Activated B cell treated with CpG ODN at 0.5 μM for 24 hours (primary cell): Measurements from ENCODE around the gene MAP2K6. TPM values are rescaled to one million over a fixed set of nuclear protein-coding genes. Genes with fewer than 3 reads are reported as not detected.
A peak's percentile ranks its signal among the peaks of the same experiment; 100 is the strongest.

Source experiments
- ATAC-seq: fragments of 200-7000 bp; cut with Tn5 transposase; one replicate; pipeline ENCODE4 v1.10.0; 2021; ENCODE audit warnings: low read depth, mild to moderate bottlenecking, moderate library complexity
- CTCF ChIA-PET: fragments of 350-600 bp; sonication (Branson Sonifier 250); formaldehyde crosslinking; loops from one replicate; lab custom pipeline; 2021; ENCODE audit warnings: antibody characterized with exemption; lab: Charles Lee
- POLR2A ChIA-PET: fragments of 350-600 bp; sonication (Branson Sonifier 250); formaldehyde crosslinking; loops from one replicate; lab custom pipeline; 2021; ENCODE audit warnings: antibody characterized with exemption; lab: Charles Lee
- DNase-seq: peaks from one replicate; pipeline ENCODE4 v3.0.0; 2022
- H3K27ac Mint-ChIP-seq: one replicate; pipeline ENCODE4 v1.8.0; 2020; ENCODE audit warnings: mixed read lengths
- H3K27me3 Mint-ChIP-seq: one replicate; pipeline ENCODE4 v1.8.0; 2021; ENCODE audit warnings: mixed read lengths
- H3K36me3 Mint-ChIP-seq: one replicate; pipeline ENCODE4 v1.8.0; 2021; ENCODE audit warnings: low read depth, mixed read lengths
- H3K4me1 Mint-ChIP-seq: one replicate; pipeline ENCODE4 v1.8.0; 2021; ENCODE audit warnings: mixed read lengths
- H3K4me3 Mint-ChIP-seq: one replicate; pipeline ENCODE4 v1.8.0; 2020; ENCODE audit warnings: mild to moderate bottlenecking, mixed read lengths
- H3K9me3 Mint-ChIP-seq: one replicate; pipeline ENCODE4 v1.8.0; 2020; ENCODE audit warnings: mixed read lengths
- intact Hi-C: fragments of 100-400 bp; cut with micrococcal nuclease; formaldehyde crosslinking; loops from one replicate; pipeline ENCODE4 v1.15.1; 2024
- total RNA-seq: library from RNA; stranded (reverse); gene quantifications from 2 replicates; pipeline ENCODE4 v1.2.3, GENCODE V29; 2022
- TF ChIP-seq, protein P1 (sequence below): fragments of 200-600 bp; IDR thresholded peaks from one replicate; pipeline ENCODE4 v1.8.0; 2022; ENCODE audit warnings: antibody characterized with exemption, mild to moderate bottlenecking

Gene MAP2K6
- total RNA-seq, 1 donor from 2014 or later: 2.9 TPM

DNA sequence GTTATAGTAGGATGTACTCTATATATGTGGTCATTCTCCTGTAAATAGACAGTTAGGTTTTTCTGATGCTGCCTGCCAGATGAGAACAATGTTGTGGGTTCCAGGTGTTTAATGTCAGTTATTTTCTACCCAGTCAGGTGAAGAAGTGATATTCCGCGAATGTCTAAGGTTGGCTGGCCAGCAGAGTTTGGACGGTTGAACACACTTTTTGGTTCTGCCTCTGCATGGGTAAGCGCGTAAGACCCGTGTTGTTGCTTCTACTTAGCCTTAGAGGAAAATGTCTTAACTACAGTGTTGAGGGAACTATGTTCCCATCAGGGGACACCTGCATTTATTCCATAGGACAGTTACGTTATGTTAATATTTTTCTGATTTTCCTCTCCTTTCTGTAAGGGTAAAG, 162.6 kb downstream of the MAP2K6 start:
- H3K27me3 Mint-ChIP-seq: peaks cover 6% of the 10 kb centered on the region
- TF ChIP-seq, protein P1, sequence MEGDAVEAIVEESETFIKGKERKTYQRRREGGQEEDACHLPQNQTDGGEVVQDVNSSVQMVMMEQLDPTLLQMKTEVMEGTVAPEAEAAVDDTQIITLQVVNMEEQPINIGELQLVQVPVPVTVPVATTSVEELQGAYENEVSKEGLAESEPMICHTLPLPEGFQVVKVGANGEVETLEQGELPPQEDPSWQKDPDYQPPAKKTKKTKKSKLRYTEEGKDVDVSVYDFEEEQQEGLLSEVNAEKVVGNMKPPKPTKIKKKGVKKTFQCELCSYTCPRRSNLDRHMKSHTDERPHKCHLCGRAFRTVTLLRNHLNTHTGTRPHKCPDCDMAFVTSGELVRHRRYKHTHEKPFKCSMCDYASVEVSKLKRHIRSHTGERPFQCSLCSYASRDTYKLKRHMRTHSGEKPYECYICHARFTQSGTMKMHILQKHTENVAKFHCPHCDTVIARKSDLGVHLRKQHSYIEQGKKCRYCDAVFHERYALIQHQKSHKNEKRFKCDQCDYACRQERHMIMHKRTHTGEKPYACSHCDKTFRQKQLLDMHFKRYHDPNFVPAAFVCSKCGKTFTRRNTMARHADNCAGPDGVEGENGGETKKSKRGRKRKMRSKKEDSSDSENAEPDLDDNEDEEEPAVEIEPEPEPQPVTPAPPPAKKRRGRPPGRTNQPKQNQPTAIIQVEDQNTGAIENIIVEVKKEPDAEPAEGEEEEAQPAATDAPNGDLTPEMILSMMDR: no peak
- CTCF ChIA-PET: interaction anchor here (1.3 kb wide), 1 partner anchor 30 kb away, joined by 3 read pairs; no protein-coding TSS in a partner anchor
- ATAC-seq: no peak
- POLR2A ChIA-PET: no interaction called here
- H3K27ac Mint-ChIP-seq: no peak overlapping the region
- H3K9me3 Mint-ChIP-seq: no peaks in the 10 kb centered on the region
- no peak for DNase-seq
- no peaks in the 10 kb centered on the region for H3K36me3 Mint-ChIP-seq
- peaks cover 43% of the 10 kb centered on the region for H3K4me1 Mint-ChIP-seq
- peak overlapping the region; percentile 24 for H3K4me3 Mint-ChIP-seq
- intact Hi-C loops: no loop called here

DNA sequence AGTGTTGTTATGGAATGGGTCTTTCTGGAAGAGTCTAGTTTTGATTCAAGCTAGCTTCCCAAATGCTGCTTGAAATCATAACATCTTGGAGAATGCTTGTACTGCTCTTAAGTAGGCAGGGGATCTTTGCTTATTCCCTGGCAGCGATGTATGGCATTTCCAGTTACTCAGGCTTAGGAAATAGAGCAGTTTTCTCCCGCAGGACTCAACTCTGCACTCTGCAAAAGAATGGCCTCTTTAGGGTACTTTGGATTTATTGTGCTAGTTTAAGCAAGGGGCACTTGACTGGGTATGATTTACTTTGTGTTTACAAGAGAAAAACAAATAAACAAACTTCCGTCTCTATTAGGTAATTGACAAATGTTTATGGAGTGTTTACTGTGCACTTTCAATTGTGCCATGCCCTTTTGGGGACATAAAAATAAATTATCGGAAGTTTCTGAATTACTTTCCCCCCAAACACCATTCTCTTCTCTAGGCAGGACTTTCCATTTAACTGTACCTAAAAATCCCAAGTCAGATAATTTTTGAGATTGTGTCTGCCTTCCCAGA, 164.0 kb downstream of the MAP2K6 start:
- Mint-ChIP-seq H3K36me3 (no peaks in the 10 kb centered on the region), H3K9me3 (no peaks in the 10 kb centered on the region), H3K27me3 (peaks cover 6% of the 10 kb centered on the region), H3K27ac (no peak overlapping the region), H3K4me3 (no peak overlapping the region), H3K4me1 (peaks cover 45% of the 10 kb centered on the region)
- CTCF ChIA-PET: interaction anchor here (1.0 to 1.5 kb wide), 3 partner anchors 9 to 566 kb away, joined by 3 to 7 read pairs (median 6); no protein-coding TSS in a partner anchor
- POLR2A ChIA-PET: no interaction called here
- intact Hi-C loops: no loop called here
- TF ChIP-seq, protein P1: no peak
- DNase-seq (no peak), ATAC-seq (no peak)

DNA sequence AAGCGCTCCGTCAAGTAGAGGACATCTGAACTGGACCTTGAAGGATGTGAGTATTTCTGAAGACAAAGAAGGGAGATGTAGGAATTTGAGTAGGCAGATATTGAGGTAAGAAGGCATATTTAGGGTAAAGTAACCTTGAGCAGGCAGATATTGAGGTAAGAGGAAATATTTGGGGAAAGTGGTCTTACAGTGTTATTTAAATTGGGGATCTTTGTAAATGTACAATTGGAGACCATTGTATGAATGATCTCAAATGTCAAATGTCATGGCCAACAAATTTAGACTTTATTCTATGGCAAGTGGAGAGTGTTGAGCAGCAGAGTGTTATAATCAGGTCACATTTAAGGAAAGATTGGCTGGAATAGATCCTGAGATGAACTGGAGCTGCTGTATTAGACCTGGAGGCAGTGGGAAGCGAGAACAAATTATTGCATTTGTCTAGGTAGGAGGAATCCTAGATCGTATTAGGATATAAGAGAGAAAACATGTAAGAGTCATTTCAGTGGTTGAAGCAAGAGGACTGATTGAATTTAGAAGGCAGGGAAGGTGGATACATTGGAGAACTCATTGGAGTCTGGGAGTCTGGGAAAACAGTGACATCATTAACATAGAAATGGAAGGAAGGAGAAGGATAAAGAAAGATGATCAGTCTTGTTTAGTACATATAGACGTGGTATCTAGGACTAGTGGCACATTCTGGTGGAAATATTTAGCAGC, 165.6 kb downstream of the MAP2K6 start:
- CTCF ChIA-PET: interaction anchor here (1.5 kb wide), 1 partner anchor 29 kb away, joined by 7 read pairs; no protein-coding TSS in a partner anchor

DNA sequence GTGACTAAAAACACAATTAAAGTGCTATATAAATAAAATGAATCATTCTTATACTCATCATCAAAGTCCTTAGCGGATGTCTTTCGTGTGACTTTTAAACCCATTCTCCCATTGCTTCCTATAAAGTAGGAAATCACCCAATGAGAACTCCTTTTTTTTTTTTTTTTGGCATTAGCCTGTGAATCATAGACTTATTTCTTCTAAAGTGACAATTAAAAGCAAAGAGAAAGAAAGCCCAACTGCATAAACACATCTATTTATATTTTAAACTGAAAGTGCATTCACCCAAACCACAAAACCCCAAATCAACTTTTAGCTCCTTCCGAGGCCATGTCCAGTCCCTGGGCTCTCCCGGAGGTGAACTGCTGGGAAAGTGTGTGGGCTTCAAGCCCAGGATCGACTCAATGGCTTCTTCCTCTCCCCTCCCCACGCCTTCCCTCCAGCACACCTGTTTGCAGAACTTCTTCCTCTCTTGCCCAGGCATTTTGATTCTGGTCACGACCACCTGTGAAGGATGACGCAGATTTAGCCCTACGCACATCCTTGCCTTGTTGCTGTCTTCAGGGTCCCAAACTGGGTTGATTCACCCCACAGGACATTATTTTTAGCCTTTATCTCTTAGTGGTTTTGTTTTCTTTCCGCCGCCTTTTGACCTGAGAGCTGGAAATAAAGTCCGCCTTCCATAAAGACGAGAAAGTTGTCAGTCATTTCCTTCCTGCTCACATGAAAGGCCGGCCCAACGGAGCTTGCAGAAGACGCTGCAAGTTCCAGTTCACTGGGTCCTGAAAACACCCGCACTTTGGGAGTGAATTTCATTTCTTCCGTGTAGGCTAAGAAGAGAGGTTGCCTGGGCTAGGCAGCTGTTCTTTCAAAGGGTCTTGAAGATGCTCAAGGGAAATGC, 166.8 kb downstream of the MAP2K6 start:
- TF ChIP-seq, protein P1: no peak
- peak overlapping the region; percentile 71 for H3K4me3 Mint-ChIP-seq
- intact Hi-C loops: loop anchor here (1.0 kb wide), 2 partner anchors 12 to 254 kb away; partner anchors contain the start of gene ABCA5
- DNase-seq: peak; percentile 40
- ChIA-PET CTCF (interaction anchor here (1.3 kb wide), 1 partner anchor 13 kb away, joined by 3 read pairs; no protein-coding TSS in a partner anchor), POLR2A (interaction anchor here (0.7 kb wide), 2 partner anchors 543 to 1763 kb away, joined by 3 read pairs; no protein-coding TSS in a partner anchor)
- no peaks in the 10 kb centered on the region for H3K9me3 Mint-ChIP-seq
- peak overlapping the region; percentile 80 for H3K27ac Mint-ChIP-seq
- peak; percentile 86 for ATAC-seq
- peaks cover 6% of the 10 kb centered on the region for H3K27me3 Mint-ChIP-seq
- H3K36me3 Mint-ChIP-seq: no peaks in the 10 kb centered on the region
- peaks cover 34% of the 10 kb centered on the region for H3K4me1 Mint-ChIP-seq

More for the DNA sequence above, 165.6 kb downstream of the MAP2K6 start:
- intact Hi-C loops: no loop called here
- Mint-ChIP-seq H3K4me3 (no peak overlapping the region), H3K4me1 (peaks cover 44% of the 10 kb centered on the region), H3K27me3 (peaks cover 6% of the 10 kb centered on the region), H3K36me3 (no peaks in the 10 kb centered on the region), H3K27ac (no peak overlapping the region), H3K9me3 (no peaks in the 10 kb centered on the region)
- POLR2A ChIA-PET: no interaction called here
- no peak for DNase-seq
- TF ChIP-seq, protein P1: no peak
- no peak for ATAC-seq
